H1 (cell line): Measurements from ENCODE around the gene RPE. TPM values are rescaled to one million over a fixed set of nuclear protein-coding genes. Genes with fewer than 3 reads are reported as not detected.

Experiments used
- RAD21 ChIP-seq, 2 experiments: IDR thresholded peaks in 1 of 2; conservative IDR thresholded peaks in 1 of 2; 2 replicates each; pipeline ENCODE4 v1.6.1; 2011; ENCODE audit warnings: low read depth in 2 of 2, low read length in 2 of 2, improper control_type of control experiment in 1 of 2, inconsistent platforms in 1 of 2, mild to moderate bottlenecking in 1 of 2, moderate library complexity in 1 of 2
- polyA plus RNA-seq, 7 experiments: library from polyadenylated mRNA; depleted of rRNA in 3 of 7; stranded (reverse) in 5 of 7; unstranded in 2 of 7; fragments of >200 nt in 5 of 7; fragments of 200-250 nt in 2 of 7; gene quantifications; 1 replicate in 5 of 7; 2 replicates in 1 of 7; 4 replicates in 1 of 7; pipeline versions ENCODE4 v1.2.1 to v1.2.3, GENCODE V29; 2011 to 2013; ENCODE audit warnings: missing spikeins in 2 of 7, mixed read lengths in 2 of 7
- total RNA-seq: library from RNA; stranded (reverse); fragmentation: NEBNext Ultra II Directional; extraction: Animal tissue kit (Norgen Biotek cat#: 25700); gene quantifications from 2 replicates; pipeline ENCODE4 v1.2.1, GENCODE V29; 2021
- TF ChIP-seq, protein P1 (sequence below): IDR thresholded peaks from 2 replicates; pipeline ENCODE4 v1.6.1; 2011; ENCODE audit warnings: low read length, improper control_type of control experiment

Gene RPE
- total and polyA plus RNA-seq, 2 of the 8 experiments (the other 6 are each of a cell fraction or from before 2014, with no cell fraction given) = 77.8 to 102 TPM

DNA sequence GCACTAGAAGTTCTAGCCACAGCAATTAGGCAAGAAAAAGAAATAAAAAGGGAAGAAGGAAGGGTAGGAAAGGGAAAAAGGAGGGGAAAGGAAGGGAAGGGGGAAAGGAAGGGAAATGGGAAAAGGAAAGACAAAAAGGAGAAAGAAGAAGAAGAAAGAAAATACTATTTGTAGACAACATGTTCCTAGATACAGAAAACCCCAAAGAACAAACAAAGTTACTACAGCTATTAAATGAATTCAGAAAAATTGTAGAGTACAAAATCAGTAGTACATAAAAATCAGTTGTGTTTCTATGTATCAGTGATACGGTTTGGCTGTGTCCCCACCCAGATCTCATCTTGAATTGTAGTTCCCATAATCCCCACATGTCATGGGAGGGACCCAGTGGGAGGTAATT lies 52.3 kb downstream of the RPE start (continued):
- TF ChIP-seq, protein P1, sequence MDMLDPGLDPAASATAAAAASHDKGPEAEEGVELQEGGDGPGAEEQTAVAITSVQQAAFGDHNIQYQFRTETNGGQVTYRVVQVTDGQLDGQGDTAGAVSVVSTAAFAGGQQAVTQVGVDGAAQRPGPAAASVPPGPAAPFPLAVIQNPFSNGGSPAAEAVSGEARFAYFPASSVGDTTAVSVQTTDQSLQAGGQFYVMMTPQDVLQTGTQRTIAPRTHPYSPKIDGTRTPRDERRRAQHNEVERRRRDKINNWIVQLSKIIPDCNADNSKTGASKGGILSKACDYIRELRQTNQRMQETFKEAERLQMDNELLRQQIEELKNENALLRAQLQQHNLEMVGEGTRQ = no peak
- no peak for TF ChIP-seq RAD21 (IDR thresholded peaks at IDR 0.05 in 1 of 2, conservative IDR thresholded peaks at IDR 0.05 in 1 of 2; ENCODE audit: low read depth in 2 of 2, low read length in 2 of 2)
